HEK293 (cell line): ENCODE measurements around the gene TMCC1.

Experiments used
- ATF2 ChIP-seq: fragments of 450-650 bp; formaldehyde crosslinking; IDR thresholded peaks from 2 replicates; pipeline ENCODE4 v1.5.1; 2016; ENCODE audit warnings: missing biosample characterization, missing genetic modification characterization, low read depth
- CTCF ChIP-seq: fragments of 450-650 bp; formaldehyde crosslinking; IDR thresholded peaks from 2 replicates; pipeline ENCODE4 v1.5.1; 2016; ENCODE audit warnings: missing biosample characterization, missing genetic modification characterization
- INSM2 ChIP-seq: fragments of 450-650 bp; formaldehyde crosslinking; IDR thresholded peaks from 2 replicates; pipeline ENCODE4 v1.5.1; 2016; ENCODE audit warnings: missing biosample characterization, missing genetic modification characterization
- KLF10 ChIP-seq: fragments of 450-650 bp; IDR thresholded peaks from 2 replicates; pipeline ENCODE4 v1.5.1; 2018; ENCODE audit warnings: missing biosample characterization, mild to moderate bottlenecking, missing genetic modification characterization
- KLF16 ChIP-seq: fragments of 450-650 bp; formaldehyde crosslinking; IDR thresholded peaks from 2 replicates; pipeline ENCODE4 v1.5.1; 2017; ENCODE audit warnings: missing biosample characterization, missing genetic modification characterization
- REPIN1 ChIP-seq: fragments of 450-650 bp; formaldehyde crosslinking; IDR thresholded peaks from 2 replicates; pipeline ENCODE4 v1.5.1; 2017; ENCODE audit warnings: missing biosample characterization, missing genetic modification characterization, low read depth
- SETDB1 ChIP-seq: IDR thresholded peaks from one replicate; pipeline ENCODE4 v1.6.1; 2017; ENCODE audit warnings: mild to moderate bottlenecking, low read length, moderate library complexity, mixed read lengths; ENCODE audit not compliant: insufficient read length
- TCF7L2 ChIP-seq: IDR thresholded peaks from 2 replicates; pipeline ENCODE4 v1.6.1; 2011; ENCODE audit warnings: low read depth, mild to moderate bottlenecking, inconsistent platforms, low read length, moderate library complexity, borderline replicate concordance
- YY1 ChIP-seq: fragments of 450-650 bp; formaldehyde crosslinking; IDR thresholded peaks from 2 replicates; pipeline ENCODE4 v1.5.1; 2018; ENCODE audit warnings: missing biosample characterization, missing genetic modification characterization
- ZNF274 ChIP-seq, 2 experiments: fragments of 200-500 bp in 1 of 2; fragments of 450-650 bp in 1 of 2; sonication (Bioruptor generic) in 1 of 2; formaldehyde crosslinking in 1 of 2; IDR thresholded peaks; 2 replicates each; pipeline versions ENCODE4 v1.5.1 to v1.6.1; 2014 to 2016; ENCODE audit warnings: borderline replicate concordance in 1 of 2, inconsistent platforms in 1 of 2, low read length in 1 of 2, missing biosample characterization in 1 of 2, missing genetic modification characterization in 1 of 2
- ZNF311 ChIP-seq: fragments of 450-650 bp; formaldehyde crosslinking; IDR thresholded peaks from 2 replicates; pipeline ENCODE4 v1.5.1; 2017; ENCODE audit warnings: missing biosample characterization, missing genetic modification characterization, borderline replicate concordance
- ZNF335 ChIP-seq: fragments of 450-650 bp; formaldehyde crosslinking; conservative IDR thresholded peaks from 2 replicates; pipeline ENCODE4 v1.5.1; 2016; ENCODE audit warnings: missing biosample characterization, missing genetic modification characterization
- ZNF350 ChIP-seq: fragments of 450-650 bp; formaldehyde crosslinking; IDR thresholded peaks from 2 replicates; pipeline ENCODE4 v1.5.0; 2017; ENCODE audit warnings: missing biosample characterization, mild to moderate bottlenecking, missing genetic modification characterization
- ZNF398 ChIP-seq: fragments of 450-650 bp; formaldehyde crosslinking; IDR thresholded peaks from 2 replicates; pipeline ENCODE4 v1.5.1; 2017; ENCODE audit warnings: missing biosample characterization, missing genetic modification characterization

- no peak for TF ChIP-seq ZNF274 (IDR thresholded peaks at IDR 0.05; ENCODE audit: low read length)
- no peak for TF ChIP-seq ZNF274 (tag by site-specific recombination; IDR thresholded peaks at IDR 0.05; ENCODE audit: borderline replicate concordance)
- TF ChIP-seq CTCF (tag by site-specific recombination): no peak
- no peak for TF ChIP-seq ZNF311 (tag by site-specific recombination)
- TF ChIP-seq ZNF398: no peak
- TF ChIP-seq KLF16 (tag by site-specific recombination): no peak
- no peak for TF ChIP-seq ATF2
- TF ChIP-seq ZNF335 (tag by site-specific recombination): no peak
- no peak for TF ChIP-seq INSM2 (tag by site-specific recombination)
- no peak for TF ChIP-seq TCF7L2
- TF ChIP-seq SETDB1: no peak
- no peak for TF ChIP-seq ZNF350 (tag by site-specific recombination)
- TF ChIP-seq REPIN1 (tag by site-specific recombination): no peak
- TF ChIP-seq KLF10 (tag by site-specific recombination): no peak
- no peak for TF ChIP-seq YY1 (tag by site-specific recombination)
Observed at GRCh38 chr3:129745253-129745652, 148.3 kb downstream of the TMCC1 start.
